Stimulated activated CD4-positive, alpha-beta T cell treated with anti-CD3 and anti-CD28 coated beads, Interleukin-4, amount 100 ng/mL, for 48 hours (primary cell): ENCODE data around the gene POGZ.
A peak's percentile ranks its signal among the peaks of the same experiment; 100 is the strongest.
"Not testable (repeated sequence)": the region's sequence is repeated elsewhere in the genome, so short reads cannot be mapped to it uniquely, and the experiment has no call there.

Source experiments
- DNase-seq, 2 donors: peaks; one replicate each; pipeline ENCODE4 v3.0.0-alpha.2; 2020; ENCODE audit warnings: low read depth in 2 of 2

Gene POGZ

DNA sequence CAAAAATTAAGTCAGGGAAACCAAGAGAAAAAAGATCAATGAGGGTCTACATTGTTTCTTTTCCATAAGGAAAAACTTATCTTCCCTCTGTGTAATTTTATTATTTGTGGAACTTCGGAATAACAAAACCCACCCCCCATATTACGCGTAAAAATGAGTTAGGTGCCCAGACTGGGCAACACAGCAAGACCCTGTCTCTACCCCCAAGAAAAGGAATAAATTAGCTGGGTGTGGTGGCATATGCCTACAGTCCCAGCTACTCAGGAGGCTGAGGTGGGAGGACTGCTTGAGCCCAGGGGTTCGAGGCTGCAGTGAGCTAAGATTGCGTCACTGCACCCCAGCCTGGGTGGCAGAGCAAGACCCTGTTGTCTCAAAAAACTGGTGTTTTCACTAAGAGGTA lies 39.5 kb downstream of the POGZ start:
- DNase-seq, result no peak

DNA sequence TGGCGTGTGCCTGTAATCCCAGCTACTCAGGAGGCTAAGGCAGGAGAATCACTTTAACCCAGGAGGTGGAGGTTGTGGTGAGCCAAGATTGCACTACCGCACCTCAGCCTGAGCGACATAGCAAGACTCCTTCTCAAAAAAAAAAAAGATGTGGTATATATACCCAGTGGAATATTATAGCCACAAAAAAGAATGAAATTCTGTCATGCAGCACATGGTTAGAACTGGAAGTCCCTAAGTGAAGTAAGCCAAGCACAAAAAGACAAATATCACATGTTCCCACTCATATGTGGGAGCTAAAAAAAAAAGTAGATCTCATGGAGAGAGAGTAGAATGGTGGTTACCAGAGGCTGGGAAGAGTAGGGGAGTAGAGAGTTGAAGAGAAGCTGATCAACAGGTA lies 41.2 kb downstream of the POGZ start:
- DNase-seq, result no peak

DNA sequence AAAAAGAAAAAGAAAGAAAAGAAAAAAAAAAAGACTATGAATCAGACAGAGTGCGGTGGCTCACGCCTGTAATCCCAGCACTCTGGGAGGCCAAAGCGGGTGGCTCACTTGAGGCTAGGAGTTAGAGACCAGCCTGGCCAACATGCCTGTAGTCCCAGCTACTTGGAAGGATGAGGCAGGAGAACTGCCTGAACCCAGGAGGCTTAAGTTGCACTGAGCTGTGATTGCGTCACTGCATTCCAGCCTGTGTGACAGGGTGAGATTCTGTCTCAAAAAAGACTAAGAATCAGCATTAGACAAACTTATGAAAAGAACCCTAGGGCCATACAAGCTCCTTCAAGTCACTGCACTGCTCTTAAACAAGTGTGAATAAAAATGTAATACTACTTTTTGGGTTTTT lies 43.1 kb downstream of the POGZ start:
- no peak for DNase-seq

DNA sequence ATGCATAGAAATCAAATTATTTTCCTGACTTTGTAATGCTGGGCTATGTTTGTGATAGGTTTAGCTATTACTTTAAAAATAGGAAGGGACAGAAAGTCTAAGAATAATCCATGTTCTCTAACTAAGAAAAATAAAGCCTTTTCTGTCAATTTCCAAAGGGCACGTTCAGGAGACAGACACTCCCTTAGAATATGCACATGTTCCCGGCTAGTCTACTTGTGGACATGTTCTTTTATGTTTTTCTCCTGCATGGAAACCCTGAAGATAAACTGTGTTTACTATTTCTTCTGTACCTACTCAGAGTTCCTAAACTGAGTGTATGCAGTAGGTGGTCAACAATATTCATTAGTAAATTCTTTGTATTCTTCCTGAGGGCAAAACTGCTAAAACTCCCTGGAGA lies 47.4 kb downstream of the POGZ start:
- no peak for DNase-seq

DNA sequence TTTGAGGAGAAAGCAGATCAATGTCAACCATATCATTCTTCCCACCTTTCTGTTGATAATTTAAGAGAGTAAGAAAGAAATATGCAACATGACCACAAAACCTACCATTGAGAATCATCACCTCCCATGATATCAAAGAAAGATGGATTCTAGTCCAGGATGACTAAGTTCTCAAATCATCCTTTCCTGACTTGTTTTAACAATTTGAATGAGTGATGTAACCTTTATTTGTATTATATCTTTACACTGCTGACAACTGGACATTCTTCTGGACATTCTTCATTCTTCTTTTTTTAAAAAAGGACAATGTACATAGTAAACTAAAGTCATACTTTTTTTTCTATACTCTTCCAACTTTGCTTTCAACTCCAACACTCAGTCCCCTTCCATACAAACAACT lies 50.4 kb downstream of the POGZ start:
- no peak for DNase-seq

DNA sequence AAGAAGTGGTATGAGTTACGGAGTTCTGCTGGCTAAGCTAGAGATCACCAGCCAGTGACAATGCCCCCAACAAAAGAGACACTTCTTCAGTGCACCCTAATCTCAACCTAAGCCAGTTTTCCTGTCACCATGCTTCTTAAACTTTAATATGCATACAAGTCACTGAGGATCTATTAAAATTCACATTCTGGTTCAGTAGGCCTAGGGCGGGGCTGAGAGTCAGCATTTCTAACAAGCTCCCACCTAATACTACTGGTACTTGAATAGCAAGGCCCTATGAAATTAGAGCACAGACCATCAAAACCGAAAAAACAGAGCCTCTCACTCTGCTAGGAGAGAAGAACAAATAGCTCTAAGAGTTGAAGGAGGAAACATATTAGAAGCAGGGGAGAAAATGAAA lies 52.0 kb downstream of the POGZ start:
- no peak for DNase-seq

DNA sequence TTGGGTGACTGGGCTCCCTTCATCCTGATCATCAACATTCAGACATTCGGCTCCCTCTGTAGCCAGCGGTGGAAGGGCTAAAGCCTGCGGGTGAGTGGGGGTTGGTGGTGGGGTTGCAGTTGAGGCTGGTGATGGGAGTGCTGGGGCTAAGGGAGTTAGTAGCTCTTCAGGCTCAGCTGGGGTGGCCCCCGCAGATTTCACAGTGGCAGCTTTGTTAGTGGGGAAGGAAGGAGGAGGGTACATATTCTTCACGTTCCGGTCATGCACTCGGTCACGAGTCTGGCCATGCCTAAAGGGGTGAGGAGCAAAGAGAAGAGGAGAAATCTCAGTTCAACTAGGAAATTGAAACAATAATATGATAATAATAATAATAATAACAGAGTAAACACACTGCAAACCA lies 53.1 kb downstream of the POGZ start:
- DNase-seq, result no peak

DNA sequence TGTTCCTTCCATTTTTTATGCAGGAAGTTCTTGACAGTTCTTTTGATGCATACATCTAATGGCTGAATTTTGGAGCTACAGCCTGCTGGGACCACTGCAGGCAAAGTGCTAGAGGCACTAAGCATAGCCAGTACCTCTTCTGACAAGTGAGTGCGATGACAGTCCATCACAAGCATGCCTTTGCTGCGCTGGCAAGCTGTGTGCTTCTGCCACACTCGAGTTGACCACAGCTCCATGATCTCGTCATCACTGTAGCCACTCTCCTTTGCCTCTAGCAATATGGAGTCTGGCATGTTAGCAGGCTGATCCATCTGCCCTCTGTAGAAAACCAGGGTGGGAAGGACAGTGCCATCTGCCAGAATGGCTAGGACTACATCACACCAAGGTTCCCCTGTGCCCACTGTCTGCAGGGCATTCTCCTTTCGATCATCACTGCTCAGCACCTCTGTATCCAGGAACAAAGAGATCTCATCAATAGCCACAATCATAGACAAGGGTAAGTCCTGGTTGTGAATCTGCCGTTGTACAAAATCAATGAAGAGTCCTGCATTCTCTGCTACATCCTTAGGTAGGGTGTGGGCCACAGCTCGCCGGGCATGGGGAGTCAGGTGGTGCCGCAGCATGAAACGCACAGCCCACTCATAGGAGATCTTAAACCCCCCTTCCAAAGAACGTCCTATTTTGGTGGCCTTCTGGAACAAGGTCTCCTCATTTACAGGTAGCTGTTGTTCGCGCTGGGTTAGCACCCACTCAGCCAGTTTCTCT lies 53.9 kb downstream of the POGZ start:
- no peak for DNase-seq

DNA sequence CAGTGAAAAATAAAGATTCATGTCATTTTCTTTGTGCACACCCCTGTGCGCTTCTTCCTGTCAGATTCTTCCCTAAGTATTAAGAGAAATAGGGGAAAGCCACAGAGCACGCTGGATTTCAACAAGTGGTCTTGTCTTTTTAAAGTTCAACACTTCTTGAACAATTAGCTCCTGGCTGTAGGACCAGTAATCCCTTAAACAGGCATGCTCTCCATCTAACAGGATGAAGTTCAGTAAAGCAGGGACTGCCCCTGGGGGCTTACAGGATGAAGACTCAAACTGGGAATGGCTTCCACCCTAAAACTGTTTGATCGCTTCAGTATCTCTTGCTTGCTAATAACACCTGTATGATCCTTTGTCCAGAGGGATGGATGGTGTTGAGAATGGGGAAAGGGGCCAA lies 55.7 kb downstream of the POGZ start:
- DNase-seq, result no peak

DNA sequence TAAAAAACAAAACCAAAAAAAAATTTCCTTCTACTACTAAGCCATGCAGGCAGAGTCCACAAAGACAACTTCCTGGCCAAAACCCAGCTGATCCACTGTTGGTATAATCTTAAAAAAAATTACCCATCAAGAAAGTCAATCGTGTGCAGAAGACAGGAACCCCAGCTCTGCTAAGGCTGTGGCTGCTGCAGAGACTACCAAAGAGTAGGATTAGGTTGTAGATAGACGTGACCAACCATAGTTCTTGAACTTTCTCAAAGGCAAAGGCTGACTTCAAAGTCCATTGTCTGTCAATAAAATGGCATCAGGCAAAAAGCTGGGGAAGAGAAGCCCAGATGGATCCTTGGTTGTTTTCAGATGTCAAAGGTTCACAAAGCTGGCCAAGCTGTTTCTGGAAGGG lies 56.5 kb downstream of the POGZ start:
- DNase-seq, result no peak

DNA sequence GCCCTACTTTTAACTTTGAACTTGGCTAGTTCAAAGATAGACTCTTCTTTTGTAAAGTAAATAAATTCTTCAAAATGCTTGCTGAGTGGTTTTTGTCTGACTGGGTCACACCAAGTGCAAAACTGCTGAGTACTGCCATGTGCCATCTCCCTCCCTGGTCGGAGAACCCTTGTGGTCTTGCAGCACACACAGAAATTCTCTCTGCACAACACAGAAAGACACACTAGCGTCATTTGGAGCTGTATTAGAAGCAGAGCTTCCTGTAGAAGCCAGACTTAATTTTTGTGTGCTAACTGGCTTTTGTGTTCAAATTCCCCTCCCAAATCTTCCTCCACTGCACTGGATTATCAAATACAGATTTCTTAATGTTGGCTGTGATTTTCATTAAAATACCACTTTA lies 57.4 kb downstream of the POGZ start:
- DNase-seq, result no peak

DNA sequence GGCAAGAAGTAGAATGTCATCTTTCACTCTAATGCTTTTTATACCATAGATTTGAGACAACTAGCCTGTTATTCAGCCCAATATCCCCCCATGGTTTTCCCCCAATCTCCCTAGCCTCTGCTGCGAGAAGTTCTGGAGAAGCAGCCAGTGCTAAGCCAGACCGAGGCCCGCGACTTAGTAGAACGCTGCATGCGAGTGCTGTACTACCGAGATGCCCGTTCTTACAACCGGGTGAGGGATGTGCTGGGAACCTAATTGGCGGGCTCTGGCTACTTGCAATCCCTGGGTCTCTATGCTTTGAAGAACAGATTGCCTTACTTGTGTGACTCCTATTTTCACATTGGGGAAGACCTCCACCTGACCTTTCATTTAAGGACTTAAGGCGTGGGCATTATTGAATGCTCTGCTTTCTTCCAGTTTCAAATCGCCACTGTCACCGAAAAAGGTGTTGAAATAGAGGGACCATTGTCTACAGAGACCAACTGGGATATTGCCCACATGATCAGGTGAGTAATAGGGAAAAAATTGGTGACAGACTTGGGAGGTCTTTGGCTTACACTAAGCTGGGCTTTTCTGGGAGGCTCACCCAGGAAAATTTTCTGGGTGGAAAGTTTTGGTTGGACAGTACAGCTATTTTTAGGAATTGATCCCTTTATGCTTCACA lies 58.0 kb downstream of the POGZ start:
- no peak for DNase-seq

DNA sequence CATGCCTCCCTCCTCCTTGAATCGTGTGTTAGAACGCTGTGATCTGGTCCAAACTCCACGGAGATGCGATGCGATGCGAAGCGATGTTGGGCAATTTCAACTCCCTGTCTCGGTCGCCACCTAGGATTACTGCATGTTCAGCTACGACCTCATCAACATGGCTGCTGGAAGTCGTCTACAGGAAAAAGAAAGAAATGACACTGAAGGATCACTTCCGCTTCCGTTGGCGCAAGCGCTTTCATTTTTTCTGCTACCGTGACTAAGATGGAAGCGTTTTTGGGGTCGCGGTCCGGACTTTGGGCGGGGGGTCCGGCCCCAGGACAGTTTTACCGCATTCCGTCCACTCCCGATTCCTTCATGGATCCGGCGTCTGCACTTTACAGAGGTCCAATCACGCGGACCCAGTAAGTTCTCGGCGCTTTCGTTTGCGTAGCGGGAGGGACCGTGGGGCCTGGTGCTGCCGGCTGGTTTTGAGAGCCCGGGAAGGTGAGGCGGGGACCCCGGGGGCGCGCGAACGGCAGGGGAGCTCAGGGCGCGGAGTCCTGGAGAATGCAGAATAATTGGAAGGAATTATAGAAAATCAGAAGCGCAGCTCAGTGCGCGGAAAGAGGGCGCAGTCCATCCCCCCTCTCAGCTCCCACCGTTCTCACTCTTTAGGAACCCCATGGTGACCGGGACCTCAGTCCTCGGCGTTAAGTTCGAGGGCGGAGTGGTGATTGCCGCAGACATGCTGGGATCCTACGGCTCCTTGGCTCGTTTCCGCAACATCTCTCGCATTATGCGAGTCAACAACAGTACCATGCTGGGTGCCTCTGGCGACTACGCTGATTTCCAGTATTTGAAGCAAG lies 59.7 kb downstream of the POGZ start, which contains the start of gene PSMB4:
PSMB4 (plus strand) TSS at position 250 of the 848 bp plus-strand sequence; CDS start at position 265, 15 bp downstream.
- peak; percentile 53 to 68 for DNase-seq

DNA sequence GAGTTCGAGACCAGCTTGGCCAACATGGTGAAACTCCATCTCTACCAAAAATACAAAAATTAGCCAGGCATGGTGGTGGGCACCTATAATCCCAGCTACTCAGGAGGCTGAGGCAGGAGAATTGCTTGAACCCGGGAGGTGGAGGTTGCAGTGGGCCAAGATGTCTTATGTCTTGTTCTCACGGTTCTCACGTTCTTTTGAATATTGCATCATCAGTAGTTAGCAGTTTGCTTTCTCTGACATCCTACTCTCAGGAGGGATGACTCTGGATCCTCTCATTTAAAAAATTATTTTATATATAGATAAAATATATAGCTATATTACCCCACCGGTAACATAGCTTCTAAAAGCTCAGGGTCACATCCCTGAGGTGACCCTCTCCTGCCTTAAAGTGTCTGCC lies 63.0 kb downstream of the POGZ start:
- DNase-seq, result not testable (repeated sequence)

DNA sequence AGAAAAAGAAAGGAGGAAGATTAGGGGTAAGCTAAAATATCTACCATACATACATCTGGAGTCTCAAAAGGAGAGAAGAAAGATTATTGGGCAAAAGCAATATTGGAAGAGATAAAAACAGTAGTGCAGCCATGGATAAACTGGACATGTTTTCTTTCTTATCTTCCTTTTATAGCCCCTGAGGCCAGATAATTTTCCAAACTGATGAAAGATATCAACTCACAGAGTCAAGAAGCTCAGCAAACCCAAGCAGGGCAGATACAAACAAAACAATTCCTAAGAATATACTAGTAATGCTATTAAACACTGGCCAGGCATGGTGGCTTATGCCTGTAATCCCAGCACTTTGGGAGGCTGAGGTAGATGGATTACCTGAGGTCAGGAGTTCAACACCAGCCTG lies 65.7 kb downstream of the POGZ start:
- DNase-seq, result no peak

DNA sequence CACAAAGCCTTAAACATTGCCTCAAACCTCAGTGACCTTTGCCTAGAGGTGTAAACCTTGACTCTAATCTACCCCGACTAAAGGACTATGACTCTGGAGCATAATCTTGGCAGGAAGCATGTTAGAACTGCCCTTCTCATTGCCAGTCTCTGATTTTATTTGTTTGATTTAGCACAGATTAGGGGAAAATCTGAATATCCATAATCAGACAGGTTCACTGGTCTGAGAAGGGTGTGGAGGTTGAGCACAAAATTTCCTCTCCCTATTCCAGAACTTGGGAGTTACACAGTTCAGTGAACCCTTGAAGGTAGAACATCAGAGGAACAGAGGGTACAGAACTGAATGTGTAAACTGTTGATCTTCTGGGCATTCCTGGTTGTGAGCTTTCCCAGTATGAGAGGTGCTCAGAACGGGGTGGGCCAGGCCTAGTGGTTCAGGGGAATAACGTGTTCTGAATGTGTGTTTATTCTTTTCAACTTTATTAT lies 68.2 kb downstream of the POGZ start:
- no peak for DNase-seq

DNA sequence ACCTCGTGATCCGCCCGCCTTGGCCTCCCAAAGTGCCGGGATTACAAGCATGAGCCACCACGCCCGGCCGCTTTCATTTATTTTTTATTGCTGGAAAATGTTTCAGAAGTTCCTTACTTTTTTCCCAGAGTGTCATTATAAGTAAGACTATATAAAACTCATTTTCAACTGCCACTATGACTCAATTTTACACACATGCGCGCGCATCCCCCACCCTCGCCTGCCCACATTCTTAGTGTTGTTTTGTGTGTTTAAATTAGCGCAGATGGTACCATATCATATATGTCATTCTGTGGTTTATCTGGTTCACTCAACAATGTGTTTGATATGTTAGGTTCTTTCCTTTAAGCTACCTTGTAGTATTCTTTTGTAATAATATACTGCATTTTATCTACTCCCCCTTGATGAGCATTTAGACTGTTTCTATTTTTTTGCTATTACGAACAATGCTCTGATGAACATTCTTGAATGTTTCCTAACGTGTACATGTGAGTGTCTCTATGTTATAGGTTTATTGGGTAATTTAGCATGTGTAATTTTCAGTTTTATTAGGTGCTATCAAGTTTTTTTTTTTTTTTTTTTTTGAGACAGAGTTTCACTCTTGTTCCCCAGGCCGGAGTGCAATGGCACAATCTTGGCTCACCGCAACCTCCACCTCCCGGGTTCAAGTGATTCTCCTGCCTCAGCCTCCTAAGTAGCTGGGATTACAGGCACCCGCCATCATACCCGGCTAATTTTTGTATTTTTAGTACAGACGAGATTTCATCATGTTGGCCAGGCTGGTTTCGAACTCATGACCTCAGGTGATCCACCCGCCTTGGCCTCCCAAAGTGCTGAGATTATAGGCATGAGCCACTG lies 68.8 kb downstream of the POGZ start:
- DNase-seq, result not testable (repeated sequence)

DNA sequence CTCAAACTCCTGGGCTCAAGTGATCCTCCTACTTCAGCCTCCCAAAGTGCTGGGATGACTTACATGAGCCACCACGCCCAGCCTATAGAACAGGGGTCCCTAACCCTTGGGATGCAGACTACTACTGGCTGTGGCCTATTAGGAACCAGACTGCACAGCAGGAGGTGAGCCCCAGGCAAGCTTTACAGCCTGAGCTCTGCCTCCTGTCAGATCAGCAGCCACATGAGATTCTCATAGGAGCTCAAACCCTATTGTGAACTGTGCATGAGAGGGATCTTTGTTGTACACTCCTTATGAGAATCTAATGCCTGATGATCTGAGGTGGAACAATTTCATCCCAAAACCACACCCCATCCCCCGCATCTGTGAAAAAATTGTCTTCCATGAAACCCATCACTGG lies 73.3 kb downstream of the POGZ start:
- DNase-seq, result no peak

DNA sequence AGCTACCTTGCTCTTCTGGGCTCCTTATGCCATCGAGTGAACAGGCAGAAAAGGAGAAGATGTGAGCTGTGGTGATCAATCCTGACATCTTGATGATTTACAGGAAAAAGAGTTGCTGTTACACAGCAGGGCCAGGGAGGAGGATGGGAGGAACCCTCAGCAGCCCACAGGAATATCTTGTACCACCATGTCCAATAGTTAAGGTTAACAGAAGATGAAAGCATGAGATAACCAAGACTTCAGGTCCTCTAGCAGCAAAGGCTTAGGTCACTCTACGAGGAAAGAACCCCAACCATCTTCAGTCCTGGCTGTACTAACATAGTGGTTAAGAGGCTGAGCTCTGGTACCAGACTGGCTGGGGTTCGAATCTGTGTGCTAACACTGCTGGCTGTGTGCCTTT lies 74.7 kb downstream of the POGZ start:
- DNase-seq, result no peak

DNA sequence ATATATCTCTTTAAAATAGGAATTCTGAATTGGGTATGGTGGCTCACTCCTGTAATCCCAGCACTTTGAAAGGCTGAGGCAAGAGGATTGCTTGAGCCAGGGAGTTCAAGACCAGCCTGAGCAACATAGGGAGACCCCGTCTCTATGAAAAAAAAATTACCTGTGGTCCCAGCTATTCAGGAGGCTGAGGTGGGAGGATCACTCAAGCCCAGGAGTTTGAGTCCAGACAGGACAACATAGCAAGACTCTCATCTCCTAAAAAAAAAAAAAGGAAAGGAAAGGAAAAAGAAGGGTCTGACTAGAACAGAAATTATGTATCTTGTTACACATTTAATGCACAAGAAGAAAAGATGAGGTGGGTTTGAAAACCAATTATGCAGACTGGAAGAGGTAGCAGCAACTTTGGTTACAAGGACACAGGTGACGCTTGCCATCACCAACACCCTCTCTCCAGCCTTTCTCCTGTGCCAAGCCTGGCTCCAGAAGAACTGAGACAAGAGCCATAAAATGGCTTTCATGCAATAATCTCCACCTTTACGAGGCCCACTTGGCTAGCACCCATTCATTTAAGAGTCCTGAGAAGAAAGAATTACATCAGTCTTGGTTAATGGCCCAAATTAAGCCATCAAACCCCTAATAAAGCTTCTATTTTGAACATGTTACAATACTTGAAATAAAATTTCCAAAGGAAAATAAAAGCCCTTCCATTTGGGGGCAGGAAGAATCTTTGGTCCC lies 82.0 kb downstream of the POGZ start:
- no peak for DNase-seq

DNA sequence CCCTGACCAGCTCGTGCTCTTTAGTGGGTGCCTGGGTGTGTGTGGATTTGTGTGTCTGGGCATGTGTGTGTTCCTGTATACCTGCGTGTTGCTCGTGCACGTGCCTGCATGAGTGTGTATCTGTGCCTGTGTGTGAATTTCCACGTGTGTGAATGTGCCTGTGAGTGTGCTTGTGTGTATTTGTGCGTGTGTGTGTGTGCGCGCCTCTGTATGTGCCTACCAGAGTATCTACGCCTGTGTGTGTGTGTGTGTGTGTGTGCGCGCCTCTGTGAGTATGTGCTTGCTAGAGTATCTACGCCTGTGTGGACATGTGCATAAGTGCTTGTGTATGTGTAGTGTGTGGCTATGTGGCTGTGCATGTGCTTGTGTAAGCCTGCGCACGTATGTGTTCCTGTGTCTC lies 86.1 kb downstream of the POGZ start:
- no peak for DNase-seq
